GM12892 (cell line): ENCODE results near the gene BET1L.
A peak's percentile ranks its signal among the peaks of the same experiment; 100 is the strongest.

ENCODE experiments used
- POLR2A ChIP-seq: IDR thresholded peaks from 2 replicates; pipeline ENCODE4 v1.6.1; 2011; ENCODE audit warnings: low read depth, low read length, control low read depth
- POLR2AphosphoS5 ChIP-seq: IDR thresholded peaks from 2 replicates; pipeline ENCODE4 v1.6.1; 2011; ENCODE audit warnings: low read depth, low read length, control low read depth
- TAF1 ChIP-seq: IDR thresholded peaks from 2 replicates; pipeline ENCODE4 v1.6.1; 2011; ENCODE audit warnings: low read depth, mild to moderate bottlenecking, control low read depth, low read length, borderline replicate concordance

GRCh38 chr11:216081-216974, 9.1 kb upstream of the BET1L start:
- TF ChIP-seq POLR2A = peak; percentile 3; the same call in 1 of the 2 replicates
- TF ChIP-seq TAF1 = no peak
- 0 out of 2 replicates have a peak, but pooled peaks have one; percentile 9 for TF ChIP-seq POLR2AphosphoS5
